C4-2B (cell line): ENCODE data around the gene MBD3.

Experiments
- ZFX ChIP-seq: fragments of 450-650 bp; IDR thresholded peaks from 2 replicates; pipeline ENCODE4 v1.6.1; 2017
- TF ChIP-seq, protein P1 (sequence below): fragments of 450-650 bp; conservative IDR thresholded peaks from 2 replicates; pipeline ENCODE4 v1.5.1; 2017; ENCODE audit warnings: mild to moderate bottlenecking

DNA sequence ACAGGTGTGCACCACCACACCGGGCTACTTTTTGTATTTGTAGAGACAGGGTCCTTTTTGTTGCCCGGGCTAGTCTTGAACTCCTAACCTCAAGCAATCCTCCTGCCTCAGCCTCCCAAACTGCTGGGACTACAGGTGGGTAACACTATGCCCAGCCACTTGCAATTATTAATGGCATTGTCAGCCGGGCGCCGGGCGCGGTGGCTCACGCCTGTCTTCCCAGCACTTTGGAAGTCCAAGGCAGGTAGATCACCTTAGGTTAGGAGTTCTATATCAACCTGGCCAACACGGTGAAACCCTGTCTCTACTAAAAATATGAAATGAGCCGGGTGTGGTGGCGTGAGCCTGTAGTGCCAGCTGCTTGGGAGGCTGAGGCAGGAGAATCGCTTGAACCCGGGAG is 21.8 kb downstream of the MBD3 start:
- TF ChIP-seq, protein P1, sequence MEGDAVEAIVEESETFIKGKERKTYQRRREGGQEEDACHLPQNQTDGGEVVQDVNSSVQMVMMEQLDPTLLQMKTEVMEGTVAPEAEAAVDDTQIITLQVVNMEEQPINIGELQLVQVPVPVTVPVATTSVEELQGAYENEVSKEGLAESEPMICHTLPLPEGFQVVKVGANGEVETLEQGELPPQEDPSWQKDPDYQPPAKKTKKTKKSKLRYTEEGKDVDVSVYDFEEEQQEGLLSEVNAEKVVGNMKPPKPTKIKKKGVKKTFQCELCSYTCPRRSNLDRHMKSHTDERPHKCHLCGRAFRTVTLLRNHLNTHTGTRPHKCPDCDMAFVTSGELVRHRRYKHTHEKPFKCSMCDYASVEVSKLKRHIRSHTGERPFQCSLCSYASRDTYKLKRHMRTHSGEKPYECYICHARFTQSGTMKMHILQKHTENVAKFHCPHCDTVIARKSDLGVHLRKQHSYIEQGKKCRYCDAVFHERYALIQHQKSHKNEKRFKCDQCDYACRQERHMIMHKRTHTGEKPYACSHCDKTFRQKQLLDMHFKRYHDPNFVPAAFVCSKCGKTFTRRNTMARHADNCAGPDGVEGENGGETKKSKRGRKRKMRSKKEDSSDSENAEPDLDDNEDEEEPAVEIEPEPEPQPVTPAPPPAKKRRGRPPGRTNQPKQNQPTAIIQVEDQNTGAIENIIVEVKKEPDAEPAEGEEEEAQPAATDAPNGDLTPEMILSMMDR, result no peak
- TF ChIP-seq ZFX, result no peak
